ENCODE data around the gene PCDHGB6. TPM values are rescaled to one million over a fixed set of nuclear protein-coding genes. Genes with fewer than 3 reads are reported as not detected.
"Not testable (repeated sequence)": the region's sequence is repeated elsewhere in the genome, so short reads cannot be mapped to it uniquely, and the experiment has no call there.

The PCDHGB6 gene
- total RNA-seq, 2 experiments from 2014 or later = 0.07 TPM; not detected in 1

DNA sequence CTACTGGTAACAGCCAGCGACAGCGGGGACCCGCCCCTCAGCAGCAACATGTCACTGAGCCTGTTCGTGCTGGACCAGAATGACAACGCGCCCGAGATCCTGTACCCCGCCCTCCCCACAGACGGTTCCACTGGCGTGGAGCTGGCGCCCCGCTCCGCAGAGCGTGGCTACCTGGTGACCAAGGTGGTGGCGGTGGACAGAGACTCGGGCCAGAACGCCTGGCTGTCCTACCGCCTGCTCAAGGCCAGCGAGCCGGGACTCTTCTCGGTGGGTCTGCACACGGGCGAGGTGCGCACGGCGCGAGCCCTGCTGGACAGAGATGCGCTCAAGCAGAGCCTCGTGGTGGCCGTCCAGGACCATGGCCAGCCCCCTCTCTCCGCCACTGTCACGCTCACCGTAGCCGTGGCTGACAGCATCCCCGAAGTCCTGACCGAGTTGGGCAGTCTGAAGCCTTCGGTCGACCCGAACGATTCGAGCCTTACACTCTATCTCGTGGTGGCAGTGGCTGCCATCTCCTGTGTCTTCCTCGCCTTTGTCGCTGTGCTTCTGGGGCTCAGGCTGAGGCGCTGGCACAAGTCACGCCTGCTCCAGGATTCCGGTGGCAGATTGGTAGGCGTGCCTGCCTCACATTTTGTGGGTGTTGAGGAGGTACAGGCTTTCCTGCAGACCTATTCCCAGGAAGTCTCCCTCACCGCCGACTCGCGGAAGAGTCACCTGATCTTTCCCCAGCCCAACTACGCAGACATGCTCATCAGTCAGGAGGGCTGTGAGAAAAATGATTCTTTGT, 13.2 kb upstream of the PCDHGB6 start:
- peaks cover 53% of the 10 kb centered on the region for H3K27me3 Mint-ChIP-seq
- POLR2A ChIA-PET = interaction anchor here (0.6 kb wide), 1 partner anchor 9 kb away, joined by 3 read pairs; no protein-coding TSS in a partner anchor
- H3K27ac Mint-ChIP-seq; DNase-seq; H3K4me1 Mint-ChIP-seq (ENCODE audit: low read depth); intact Hi-C loops (cut with micrococcal nuclease); H3K4me3 Mint-ChIP-seq: not testable (repeated sequence)
- H3K9me3 Mint-ChIP-seq = peaks cover 38% of the 10 kb centered on the region
- H3K36me3 Mint-ChIP-seq = peaks cover 34% of the 10 kb centered on the region
- CTCF ChIA-PET = interaction anchor here (0.7 kb wide), 1 partner anchor 169 kb away, joined by 4 read pairs; no protein-coding TSS in a partner anchor

DNA sequence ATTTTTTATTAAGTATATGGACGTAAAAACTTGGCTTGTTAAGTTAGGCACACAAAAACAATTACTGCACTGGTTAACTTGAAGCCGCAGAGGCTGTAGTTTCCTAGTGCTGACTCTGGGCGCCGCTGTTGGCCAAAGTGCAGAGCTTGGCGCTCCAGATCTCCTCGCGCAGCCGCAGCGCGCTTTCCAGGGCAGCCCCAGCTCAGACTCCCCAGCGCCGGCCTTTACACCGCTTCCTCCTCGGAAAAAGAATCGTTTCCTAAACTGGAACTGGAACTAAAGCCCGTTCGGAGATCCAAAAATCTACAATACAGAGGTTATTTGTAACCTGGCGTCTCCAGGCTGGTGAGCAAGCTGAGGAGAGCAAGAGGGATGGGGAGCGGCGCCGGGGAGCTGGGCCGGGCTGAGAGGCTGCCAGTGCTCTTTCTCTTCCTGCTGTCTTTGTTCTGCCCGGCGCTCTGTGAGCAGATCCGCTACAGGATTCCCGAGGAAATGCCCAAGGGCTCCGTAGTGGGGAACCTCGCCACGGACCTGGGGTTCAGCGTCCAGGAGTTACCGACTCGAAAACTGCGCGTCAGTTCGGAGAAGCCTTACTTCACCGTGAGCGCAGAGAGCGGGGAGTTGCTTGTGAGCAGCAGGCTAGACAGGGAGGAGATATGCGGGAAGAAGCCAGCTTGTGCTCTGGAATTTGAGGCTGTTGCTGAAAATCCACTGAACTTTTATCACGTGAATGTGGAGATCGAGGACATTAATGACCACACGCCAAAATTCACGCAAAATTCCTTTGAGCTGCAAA, 9.9 kb upstream of the PCDHGB6 start, which contains the start of gene PCDHGB5:
TSS of gene PCDHGB5 (plus strand) at position 192 of the 796 bp plus-strand sequence. CDS start at position 373, 181 bp downstream.
- Mint-ChIP-seq H3K4me3 (peak within 1 kb of the TSS; percentile 23), H3K27me3 (peaks cover 50% of the 10 kb centered on the region), H3K36me3 (peaks cover 29% of the 10 kb centered on the region), H3K9me3 (peaks cover 34% of the 10 kb centered on the region)
- peak; percentile 51 for DNase-seq
- CTCF ChIA-PET = interaction anchor here (1.0 to 2.9 kb wide), 11 partner anchors 16 to 166 kb away, joined by 3 to 13 read pairs (median 4); partner anchors contain the start of genes PCDHB15, PCDHGA10, PCDHGA12 and PCDHGB3
- intact Hi-C loops (cut with micrococcal nuclease); H3K27ac Mint-ChIP-seq; POLR2A ChIA-PET; H3K4me1 Mint-ChIP-seq (ENCODE audit: low read depth): not testable (repeated sequence)

DNA sequence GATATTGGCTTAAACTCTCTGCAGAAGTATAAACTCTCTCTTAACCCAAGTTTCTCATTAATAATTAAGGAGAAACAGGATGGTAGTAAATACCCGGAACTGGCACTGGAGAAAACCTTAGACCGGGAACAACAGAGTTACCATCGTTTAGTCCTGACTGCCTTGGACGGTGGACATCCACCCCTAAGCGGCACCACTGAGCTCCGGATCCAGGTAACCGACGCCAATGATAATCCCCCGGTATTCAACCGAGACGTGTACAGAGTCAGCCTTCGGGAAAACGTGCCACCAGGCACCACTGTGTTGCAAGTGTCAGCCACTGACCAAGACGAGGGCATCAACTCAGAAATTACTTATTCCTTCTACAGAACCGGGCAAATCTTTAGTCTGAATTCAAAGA, 9.2 kb upstream of the PCDHGB6 start:
- ChIA-PET POLR2A (no interaction called here), CTCF (interaction anchor here (1.4 to 2.9 kb wide), 5 partner anchors 15 to 165 kb away, joined by 3 to 13 read pairs (median 5); partner anchors contain the start of genes PCDHGA10 and TAF7)
- Mint-ChIP-seq H3K9me3 (peaks cover 34% of the 10 kb centered on the region), H3K4me1 (ENCODE audit: low read depth) (no peaks in the 10 kb centered on the region), H3K36me3 (peaks cover 31% of the 10 kb centered on the region), H3K27me3 (peaks cover 52% of the 10 kb centered on the region), H3K4me3 (no peak overlapping the region), H3K27ac (no peak overlapping the region)
- intact Hi-C loops (cut with micrococcal nuclease) = no loop called here
- DNase-seq = no peak

DNA sequence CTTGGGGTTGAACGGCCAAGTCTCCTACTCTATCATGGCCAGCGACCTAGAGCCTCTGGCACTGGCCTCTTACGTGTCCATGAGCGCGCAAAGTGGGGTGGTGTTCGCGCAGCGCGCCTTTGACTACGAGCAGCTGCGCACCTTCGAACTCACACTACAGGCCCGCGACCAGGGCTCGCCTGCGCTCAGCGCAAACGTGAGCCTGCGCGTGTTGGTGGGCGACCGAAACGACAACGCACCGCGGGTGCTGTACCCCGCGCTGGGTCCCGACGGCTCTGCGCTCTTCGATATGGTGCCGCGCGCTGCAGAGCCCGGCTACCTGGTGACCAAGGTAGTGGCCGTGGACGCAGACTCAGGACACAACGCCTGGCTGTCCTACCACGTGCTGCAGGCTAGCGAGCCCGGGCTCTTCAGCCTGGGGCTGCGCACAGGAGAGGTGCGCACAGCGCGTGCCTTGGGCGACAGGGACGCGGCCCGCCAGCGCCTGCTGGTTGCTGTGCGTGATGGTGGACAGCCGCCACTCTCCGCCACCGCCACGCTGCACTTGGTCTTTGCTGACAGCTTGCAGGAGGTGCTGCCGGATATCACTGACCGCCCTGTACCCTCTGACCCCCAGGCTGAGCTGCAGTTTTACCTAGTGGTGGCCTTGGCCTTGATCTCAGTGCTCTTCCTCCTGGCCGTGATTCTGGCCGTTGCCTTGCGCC, 8.1 kb upstream of the PCDHGB6 start:
- intact Hi-C loops (cut with micrococcal nuclease) = no loop called here
- POLR2A ChIA-PET = no interaction called here
- Mint-ChIP-seq H3K9me3 (peaks cover 30% of the 10 kb centered on the region), H3K27me3 (peaks cover 56% of the 10 kb centered on the region), H3K36me3 (peaks cover 30% of the 10 kb centered on the region), H3K4me3 (no peak overlapping the region), H3K4me1 (ENCODE audit: low read depth) (no peaks in the 10 kb centered on the region), H3K27ac (no peak overlapping the region)
- DNase-seq = no peak
- CTCF ChIA-PET = no interaction called here

DNA sequence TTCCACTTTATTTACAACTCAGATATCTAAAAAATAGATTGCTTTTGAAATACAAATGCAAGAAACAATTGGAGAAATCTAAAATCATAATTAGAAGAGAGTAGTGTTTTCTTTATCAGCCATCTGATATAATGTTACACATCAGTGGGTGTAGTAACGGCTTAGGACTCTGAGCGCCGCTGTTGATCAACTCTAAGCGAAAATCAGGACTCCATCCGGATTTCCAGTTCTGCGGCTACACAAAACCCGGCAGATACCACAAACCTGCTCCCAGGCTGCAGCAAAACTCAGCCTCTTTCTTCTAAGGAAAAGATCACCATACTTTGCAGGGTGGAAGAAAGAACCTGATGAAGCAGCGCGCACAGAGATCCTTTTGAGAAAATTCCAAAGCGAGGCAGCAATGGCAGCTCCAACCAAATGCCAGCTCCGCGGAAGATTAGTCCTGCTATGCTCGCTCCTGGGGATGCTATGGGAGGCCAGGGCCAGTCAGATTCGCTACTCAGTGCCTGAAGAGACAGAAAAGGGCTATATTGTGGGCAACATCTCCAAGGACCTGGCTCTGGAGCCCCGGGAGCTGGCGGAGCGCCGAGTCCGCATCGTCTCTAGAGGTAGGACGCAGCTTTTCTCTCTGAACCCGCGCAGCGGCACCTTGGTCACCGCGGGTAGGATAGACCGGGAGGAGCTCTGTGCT, 5.1 kb upstream of the PCDHGB6 start, which contains the start of gene PCDHGA9:
TSS of gene PCDHGA9 (plus strand) at position 226 of the 691 bp plus-strand sequence. CDS start at position 401, 175 bp downstream.
- intact Hi-C loops (cut with micrococcal nuclease) = no loop called here
- peaks cover 57% of the 10 kb centered on the region for H3K27me3 Mint-ChIP-seq
- peak within 1 kb of the TSS; percentile 23 for H3K4me3 Mint-ChIP-seq
- H3K27ac Mint-ChIP-seq = no peak within 1 kb of the TSS
- DNase-seq = peak; percentile 31
- H3K4me1 Mint-ChIP-seq (ENCODE audit: low read depth) = no peaks in the 10 kb centered on the region
- peaks cover 31% of the 10 kb centered on the region for H3K9me3 Mint-ChIP-seq
- ChIA-PET CTCF (interaction anchor here (1.0 to 1.5 kb wide), 4 partner anchors 10 to 165 kb away, joined by 3 to 7 read pairs (median 4); partner anchors contain the start of gene PCDHGA10), POLR2A (no interaction called here)
- H3K36me3 Mint-ChIP-seq = peaks cover 25% of the 10 kb centered on the region

GRCh38 chr5:141403387-141403786, 4.4 kb upstream of the PCDHGB6 start:
- ChIA-PET CTCF (interaction anchor here (1.0 to 1.5 kb wide), 4 partner anchors 10 to 164 kb away, joined by 3 to 7 read pairs (median 4); partner anchors contain the start of gene PCDHGA10), POLR2A (interaction anchor here (0.6 kb wide), 1 partner anchor 8 kb away, joined by 3 read pairs; no protein-coding TSS in a partner anchor)
- intact Hi-C loops (cut with micrococcal nuclease) = no loop called here
- Mint-ChIP-seq H3K27me3 (peaks cover 63% of the 10 kb centered on the region), H3K36me3 (peaks cover 27% of the 10 kb centered on the region), H3K27ac (no peak overlapping the region), H3K4me3 (no peak overlapping the region), H3K9me3 (peaks cover 33% of the 10 kb centered on the region), H3K4me1 (ENCODE audit: low read depth) (peaks cover 2% of the 10 kb centered on the region)
- DNase-seq = no peak

DNA sequence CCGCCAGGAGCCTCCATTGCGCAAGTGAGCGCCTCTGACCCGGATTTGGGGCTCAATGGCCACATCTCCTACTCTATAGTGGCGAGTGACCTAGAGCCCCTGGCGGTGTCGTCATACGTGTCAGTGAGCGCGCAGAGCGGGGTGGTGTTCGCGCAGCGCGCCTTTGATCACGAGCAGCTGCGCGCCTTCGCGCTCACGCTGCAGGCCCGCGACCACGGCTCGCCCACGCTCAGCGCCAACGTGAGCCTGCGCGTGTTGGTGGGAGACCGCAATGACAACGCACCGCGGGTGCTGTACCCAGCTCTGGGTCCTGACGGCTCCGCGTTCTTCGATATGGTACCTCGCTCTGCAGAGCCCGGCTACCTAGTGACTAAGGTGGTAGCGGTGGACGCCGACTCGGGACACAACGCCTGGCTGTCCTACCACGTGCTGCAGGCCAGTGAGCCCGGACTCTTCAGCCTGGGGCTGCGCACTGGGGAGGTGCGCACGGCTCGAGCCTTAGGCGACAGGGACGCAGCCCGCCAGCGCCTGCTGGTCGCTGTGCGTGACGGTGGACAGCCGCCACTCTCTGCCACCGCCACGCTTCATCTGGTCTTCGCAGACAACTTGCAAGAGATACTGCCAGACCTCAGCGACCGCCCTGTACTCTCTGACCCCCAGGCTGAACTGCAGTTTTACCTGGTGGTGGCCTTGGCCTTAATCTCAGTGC, 1.9 kb downstream of the PCDHGB6 start:
- DNase-seq = no peak
- POLR2A ChIA-PET = no interaction called here
- H3K9me3 Mint-ChIP-seq = peaks cover 27% of the 10 kb centered on the region
- no peak overlapping the region for H3K4me3 Mint-ChIP-seq
- no peak overlapping the region for H3K27ac Mint-ChIP-seq
- peaks cover 15% of the 10 kb centered on the region for H3K4me1 Mint-ChIP-seq (ENCODE audit: low read depth)
- H3K27me3 Mint-ChIP-seq = peaks cover 59% of the 10 kb centered on the region
- H3K36me3 Mint-ChIP-seq = peaks cover 18% of the 10 kb centered on the region
- CTCF ChIA-PET = no interaction called here
- intact Hi-C loops (cut with micrococcal nuclease) = loop anchor here (5.0 to 10.0 kb wide), 2 partner anchors 45 to 103 kb away; partner anchors contain the start of gene PCDHGA5

GRCh38 chr5:141411575-141411974, 3.8 kb downstream of the PCDHGB6 start:
- peaks cover 61% of the 10 kb centered on the region for H3K27me3 Mint-ChIP-seq
- peaks cover 25% of the 10 kb centered on the region for H3K9me3 Mint-ChIP-seq
- intact Hi-C loops (cut with micrococcal nuclease) = loop anchor here (5.0 to 10.0 kb wide), 2 partner anchors 47 to 101 kb away; partner anchors contain the start of gene PCDHGA5
- no peak overlapping the region for H3K4me3 Mint-ChIP-seq
- POLR2A ChIA-PET = no interaction called here
- CTCF ChIA-PET = interaction anchor here (2.4 to 3.2 kb wide), 3 partner anchors 91 to 152 kb away, joined by 10 to 29 read pairs (median 23); partner anchors contain the start of gene TAF7
- no peak overlapping the region for H3K27ac Mint-ChIP-seq
- H3K4me1 Mint-ChIP-seq (ENCODE audit: low read depth) = peaks cover 18% of the 10 kb centered on the region
- H3K36me3 Mint-ChIP-seq = peaks cover 19% of the 10 kb centered on the region
- DNase-seq = no peak

- intact Hi-C loops (cut with micrococcal nuclease) = loop anchor here (2.0 to 10.0 kb wide), 4 partner anchors 48 to 146 kb away; partner anchors contain the start of gene PCDHGA5
- DNase-seq = peak; percentile 69
- Mint-ChIP-seq H3K4me3 (peak within 1 kb of the TSS; percentile 66), H3K27me3 (peaks cover 61% of the 10 kb centered on the region), H3K9me3 (peaks cover 23% of the 10 kb centered on the region), H3K4me1 (ENCODE audit: low read depth) (peaks cover 18% of the 10 kb centered on the region), H3K36me3 (peaks cover 25% of the 10 kb centered on the region), H3K27ac (no peak within 1 kb of the TSS)
- CTCF ChIA-PET = interaction anchor here (0.6 to 3.3 kb wide), 32 partner anchors 8 to 236 kb away, joined by 3 to 59 read pairs (median 4); partner anchors contain the start of genes PCDHB10, PCDHB8, PCDHGA11 and PCDHGA12
- POLR2A ChIA-PET = no interaction called here
Observed at GRCh38 chr5:141412854-141413539, 5.2 kb downstream of the PCDHGB6 start, which contains the start of gene PCDHGA10. TSS of gene PCDHGA10 (plus strand) at chr5:141412987. CDS start at chr5:141413176, 189 bp downstream.

All from activated CD4-positive, alpha-beta memory T cell treated with anti-CD3 and anti-CD28 coated beads for 36 hours (primary cell).